HG03103 (cell line): ENCODE results near the gene DOK5.

Experiments used
- ATAC-seq: cut with Tn5 transposase; IDR thresholded peaks from one replicate; pipeline ENCODE4 v1.9.1; 2021; ENCODE audit warnings: low read depth; ENCODE audit not compliant: unreplicated experiment

DOK5 gene

DNA sequence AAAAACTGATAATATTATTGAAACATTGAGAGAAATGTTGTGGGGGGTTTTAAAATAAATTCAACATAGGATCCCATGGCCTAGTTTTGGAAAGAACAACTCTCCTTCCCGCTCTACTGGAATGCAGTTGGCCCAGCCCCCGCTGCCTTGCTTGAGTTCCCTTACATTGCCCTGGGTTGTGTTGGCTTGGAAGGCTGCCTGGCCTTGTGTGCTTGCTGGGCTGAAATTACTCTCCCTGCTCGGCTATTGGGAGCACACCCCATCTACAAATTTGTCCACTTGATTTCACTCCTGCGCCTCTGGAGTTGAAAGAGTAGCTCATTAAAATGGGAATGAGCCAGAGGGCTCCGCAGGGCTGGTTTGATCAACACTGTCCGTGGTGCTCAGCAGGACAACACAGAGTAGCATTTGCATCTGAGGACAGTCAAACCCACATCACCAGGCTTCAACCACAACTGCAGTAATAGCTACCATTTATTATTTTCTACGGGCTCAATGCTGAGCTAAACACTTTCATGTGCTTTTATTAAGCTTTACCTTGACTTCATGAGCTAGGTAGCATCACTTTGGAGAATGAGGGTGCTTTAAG is 35.2 kb downstream of the DOK5 start:
- ATAC-seq = no peak

DNA sequence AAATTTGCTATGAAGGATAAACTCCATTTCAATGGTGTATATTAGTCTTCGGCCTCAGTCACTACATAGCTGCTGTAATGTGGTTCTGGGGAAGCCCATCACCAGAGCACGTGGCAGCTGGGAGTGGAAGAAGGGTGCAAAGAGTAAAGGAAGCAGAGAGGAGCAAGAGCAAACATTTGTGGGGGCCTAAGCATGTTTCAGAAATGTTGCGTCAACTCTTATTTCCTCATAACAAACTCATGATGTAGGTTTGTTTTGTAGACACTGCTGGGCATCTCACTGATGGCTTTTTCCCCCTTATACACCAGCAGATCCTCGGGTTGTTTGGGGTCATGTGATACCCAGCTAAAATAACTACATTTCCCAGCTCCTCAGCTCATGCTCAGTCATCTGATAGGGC is 37.3 kb downstream of the DOK5 start:
- ATAC-seq = no peak

DNA sequence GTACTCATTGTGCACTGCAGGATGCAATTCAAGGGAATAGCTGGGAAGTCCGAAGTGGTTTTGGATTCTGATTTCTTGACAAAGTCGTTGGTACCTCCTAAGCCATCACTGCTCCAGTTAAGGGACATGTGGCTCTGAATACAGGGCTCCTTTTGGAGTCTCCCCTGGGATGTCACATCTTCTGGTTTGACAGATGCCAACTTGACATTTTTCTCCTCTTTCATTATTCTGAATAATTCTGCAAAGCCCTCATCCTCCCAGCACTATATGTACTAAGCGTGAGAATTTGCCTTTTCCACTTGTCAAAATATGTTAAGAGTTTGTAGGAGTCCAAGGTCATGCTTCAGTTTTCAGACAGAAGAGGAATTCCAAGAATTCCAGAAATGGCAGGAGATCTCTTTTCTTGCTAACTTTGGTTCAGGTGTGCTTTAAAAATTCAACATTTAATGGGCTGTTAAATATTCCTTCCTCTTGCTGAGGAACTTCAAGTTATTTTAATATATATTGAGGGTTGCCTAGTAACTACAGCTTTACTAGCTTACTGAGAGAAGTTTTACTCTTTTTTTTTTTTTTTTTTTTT is 38.7 kb downstream of the DOK5 start:
- no peak for ATAC-seq

DNA sequence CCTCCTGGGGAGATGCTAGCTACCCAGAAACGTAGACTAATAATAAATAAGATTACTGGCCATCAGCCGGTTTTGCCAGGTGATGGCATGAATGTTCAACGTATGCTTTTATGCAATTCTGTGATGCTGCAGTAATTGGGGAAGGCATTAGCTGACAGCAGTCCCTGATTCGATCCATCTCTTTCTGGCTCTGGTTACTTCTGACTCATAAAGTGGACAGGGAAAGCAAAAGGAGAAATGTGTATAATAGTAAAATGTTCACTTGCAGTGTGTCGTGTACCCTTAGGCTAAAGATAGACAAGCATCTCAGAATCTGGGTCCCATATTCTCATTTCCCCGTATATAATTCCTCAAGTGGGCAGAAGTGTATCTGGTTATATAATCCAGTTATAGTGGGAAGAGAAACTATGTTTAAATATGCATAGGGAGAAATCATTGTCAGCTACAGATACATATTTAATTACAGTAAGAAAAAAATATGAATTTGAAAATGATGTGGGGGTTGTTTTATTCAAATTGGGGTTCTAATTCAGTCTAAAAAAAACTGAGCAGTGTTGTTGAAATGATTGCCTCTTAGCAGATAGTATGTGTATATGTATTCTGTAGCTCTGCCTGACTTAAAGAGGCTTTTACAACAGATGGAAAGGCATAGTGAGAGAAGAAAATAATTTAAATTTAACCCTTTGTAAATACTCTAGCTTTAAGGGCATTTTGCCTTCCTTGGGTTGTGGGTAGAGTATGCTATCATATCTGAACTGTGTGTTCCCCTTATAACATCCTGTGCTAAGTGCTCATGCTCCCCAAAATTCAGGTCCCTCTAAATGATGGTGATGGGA is 40.6 kb downstream of the DOK5 start:
- no peak for ATAC-seq

DNA sequence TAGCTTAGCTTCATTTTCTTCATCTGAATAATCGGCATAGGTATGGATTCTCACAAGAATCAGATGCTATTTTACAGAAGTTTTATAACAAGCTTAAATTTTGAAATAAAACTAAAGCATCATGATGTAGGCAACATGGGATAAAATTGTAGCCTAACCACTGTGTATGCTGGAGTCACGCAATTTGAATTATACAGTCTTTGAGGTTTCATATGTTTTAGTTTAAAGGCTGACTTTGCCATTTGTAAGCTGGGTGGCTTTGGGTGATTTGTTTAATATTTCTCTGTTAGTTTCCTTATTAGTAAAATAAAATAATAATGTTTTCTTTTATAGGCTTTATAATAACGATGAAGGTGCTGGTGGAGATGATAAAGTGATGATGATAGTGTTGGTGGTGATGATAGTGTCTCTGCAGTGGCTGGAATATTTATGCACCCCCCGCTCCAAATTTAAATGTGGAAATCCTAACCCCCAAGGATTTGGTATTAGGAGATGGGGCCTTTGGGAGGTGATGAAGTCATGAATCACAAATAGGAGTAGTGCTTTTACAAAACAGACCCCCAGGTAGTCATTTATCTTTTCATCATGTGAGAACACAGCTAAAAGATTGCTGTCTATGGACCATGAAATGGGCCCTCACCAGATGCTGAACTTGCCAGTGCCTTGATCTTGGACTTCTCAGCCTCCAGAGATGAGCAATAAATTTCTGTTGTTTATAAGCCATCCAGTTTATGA is 42.0 kb downstream of the DOK5 start:
- no peak for ATAC-seq

DNA sequence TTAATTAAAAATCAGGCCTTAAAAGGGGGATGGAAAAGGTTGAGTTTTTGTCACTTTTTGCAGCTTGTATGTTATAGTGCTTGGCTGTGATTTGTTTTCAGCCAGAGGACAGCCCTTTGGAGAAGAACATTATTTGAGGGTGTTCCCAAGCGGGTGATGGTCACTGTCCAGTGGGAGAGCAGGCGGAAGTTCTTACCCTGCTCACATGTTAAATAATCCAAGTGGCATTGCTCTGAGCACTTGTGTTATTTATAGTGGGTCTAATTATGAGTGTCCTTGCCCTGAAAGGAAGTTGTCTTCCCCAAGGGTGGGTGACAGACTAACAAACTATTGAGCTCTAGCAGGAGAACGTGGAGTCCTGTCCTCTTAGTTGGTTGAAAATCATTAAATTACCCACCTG is 49.5 kb downstream of the DOK5 start:
- no peak for ATAC-seq

DNA sequence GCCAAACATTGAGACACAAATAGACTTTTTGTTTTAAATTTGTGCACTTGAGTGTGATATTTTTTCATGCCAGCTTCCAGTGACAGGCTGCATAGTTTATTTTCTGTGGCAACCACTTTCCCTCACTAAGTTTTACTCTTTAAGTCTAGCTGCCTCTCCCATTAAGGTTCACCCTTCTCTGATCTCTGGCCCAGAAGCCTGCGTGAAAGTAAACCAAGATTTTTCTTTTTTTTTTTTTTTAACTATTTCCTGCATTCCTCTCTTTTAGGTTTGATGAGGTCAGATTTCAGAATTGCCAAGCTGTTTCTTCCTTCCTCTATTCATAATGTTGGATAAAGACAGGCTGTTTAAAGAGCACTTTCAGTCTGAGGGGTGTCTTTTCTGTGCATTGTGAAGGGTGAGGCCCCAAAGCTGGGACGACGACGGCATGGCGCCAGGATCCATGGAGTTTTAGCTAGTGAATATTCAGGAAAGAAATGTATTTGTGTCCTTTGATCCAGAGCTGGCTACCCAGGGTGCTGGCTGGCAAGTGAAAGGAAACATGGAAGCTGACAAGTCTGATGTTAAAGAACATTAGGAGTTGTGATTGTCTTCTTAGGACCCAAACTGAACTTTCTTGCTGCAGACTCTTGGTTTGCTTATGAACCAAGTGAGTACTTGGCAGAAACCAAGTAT is 50.7 kb downstream of the DOK5 start:
- no peak for ATAC-seq

DNA sequence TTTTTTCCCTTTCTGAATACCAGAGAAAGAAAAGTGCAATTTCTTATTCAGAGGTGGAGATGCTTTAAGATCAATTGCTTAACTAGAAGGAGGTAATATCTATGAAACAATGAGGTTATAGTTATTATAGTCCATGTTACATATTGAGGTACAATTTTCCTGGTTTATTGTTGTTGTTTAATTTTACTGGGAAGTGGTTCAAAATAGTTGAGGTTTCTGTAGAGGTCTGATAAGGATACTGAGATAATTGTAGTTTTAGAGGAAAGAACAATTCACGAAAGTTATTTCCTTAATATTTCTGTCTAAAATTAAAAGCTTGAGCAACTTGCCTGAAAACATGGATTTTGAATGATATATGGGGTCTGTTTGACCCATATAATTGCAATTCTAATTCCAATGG is 51.4 kb downstream of the DOK5 start:
- no peak for ATAC-seq

DNA sequence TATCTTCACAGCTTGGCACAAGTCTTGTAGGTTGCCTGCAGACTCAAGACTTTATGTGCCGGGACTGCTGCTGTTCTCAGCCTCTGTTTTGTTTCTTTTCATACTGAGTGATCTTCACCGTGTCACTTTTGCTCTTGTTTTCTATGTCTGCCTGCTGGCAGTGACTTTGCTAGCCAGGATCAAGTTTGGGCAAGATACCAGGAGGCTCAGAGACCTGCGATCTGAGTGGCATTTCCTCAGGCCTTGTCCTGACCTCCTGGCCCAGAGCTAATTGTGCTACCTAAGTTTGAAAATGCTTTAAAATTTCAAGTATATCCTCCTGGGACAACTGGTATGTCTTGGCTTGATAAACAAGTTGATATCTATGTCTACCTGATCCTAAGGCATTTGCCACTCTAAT is 57.2 kb downstream of the DOK5 start:
- no peak for ATAC-seq

DNA sequence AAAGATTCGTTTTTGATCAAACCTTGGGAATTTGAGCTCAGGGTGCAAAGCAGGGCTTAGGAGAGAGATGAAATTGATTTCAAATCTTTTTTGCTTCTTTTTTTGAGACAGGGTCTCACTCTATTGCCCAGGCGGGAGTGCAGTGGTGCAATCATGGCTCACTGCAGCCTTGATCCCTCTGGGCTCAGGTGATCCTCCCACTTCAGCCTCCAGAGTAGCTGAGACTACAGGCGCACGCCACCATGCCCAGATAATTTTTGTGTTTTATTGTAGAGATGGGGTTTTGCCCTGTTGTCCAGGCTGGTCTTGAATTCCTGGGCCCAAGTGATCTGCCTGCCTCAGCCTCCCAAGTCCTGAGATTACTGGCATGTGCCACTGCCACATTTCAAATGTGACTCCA is 58.7 kb downstream of the DOK5 start:
- ATAC-seq = no peak

DNA sequence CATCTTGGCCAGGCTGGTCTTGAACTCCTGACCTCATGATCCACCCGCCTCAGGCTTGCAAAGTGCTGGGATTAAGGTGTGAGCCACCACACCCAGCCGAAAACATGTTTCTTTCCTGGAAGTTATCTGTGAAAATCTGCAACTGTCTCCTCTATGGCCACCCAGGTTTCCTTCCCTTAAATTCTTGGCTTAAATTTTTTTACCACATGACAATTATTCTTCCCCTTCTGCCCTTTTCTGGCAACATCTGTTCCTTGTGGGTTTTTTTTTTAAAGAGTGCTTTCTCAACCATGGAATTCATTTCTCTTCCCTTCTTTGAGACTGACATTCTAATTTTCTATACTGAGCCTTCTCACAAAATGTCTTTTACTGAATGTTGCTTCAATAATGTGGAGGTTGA is 59.6 kb downstream of the DOK5 start:
- ATAC-seq = no peak

DNA sequence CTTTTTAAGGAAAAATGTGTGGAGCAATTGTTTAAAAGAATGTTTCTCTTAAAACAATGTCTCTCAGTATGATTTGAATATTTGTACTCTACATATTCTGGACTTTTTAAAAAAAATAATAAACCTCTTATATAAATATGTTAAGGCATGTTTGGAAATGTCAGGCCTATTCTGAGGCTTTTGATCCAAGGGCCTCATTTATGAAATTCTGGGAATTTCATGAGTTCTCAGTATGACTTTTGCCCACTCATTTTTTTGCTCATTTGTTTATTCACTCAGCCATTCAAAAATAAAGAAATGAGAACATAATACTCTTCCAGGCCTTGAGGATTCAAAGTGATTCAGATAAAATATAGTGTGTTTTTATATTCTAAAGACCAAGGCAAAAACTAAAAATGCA is 60.4 kb downstream of the DOK5 start:
- ATAC-seq = no peak

DNA sequence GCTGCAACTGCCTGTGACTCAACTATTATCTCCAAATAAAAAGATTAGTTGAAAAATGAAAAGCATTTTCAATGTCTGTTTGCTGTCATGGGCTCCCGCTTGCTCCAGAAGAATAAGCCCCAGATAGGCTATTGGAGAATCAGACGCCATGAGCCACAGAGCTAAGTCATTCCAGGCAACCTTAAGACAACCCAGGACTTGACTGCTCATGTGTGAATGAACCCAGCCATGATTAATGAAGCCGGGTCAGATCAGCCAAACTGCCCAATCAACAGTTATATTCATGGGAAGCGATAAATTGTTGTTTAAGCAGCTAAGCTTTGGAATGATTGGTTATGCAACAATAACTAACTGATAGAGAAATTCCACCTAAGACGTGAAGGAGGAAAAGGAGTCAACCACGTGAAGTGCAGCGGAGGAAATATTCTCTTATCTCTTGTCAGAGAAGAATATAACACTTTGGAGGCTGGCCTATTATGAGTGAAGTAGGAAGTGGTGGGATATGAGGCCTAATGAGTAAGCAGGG is 64.2 kb downstream of the DOK5 start:
- no peak for ATAC-seq

DNA sequence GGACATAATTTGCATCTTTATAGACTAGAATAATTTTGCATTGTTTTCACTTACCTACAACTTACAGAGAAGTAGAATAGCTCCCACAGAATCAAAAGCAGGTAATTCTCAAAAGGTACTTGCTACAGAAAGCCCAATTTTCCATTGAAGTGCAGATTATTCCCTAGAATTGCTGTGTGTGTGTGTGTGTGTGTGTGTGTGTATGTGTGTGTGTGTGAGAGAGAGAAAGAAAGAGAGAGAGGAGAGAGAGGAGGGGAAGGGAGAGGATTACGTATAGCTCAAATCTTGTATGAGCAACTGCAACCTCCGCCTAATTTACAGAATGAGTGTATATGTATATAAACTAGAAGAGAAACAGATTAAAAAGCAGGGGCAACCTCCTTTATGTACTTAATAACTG is 68.0 kb downstream of the DOK5 start:
- no peak for ATAC-seq

DNA sequence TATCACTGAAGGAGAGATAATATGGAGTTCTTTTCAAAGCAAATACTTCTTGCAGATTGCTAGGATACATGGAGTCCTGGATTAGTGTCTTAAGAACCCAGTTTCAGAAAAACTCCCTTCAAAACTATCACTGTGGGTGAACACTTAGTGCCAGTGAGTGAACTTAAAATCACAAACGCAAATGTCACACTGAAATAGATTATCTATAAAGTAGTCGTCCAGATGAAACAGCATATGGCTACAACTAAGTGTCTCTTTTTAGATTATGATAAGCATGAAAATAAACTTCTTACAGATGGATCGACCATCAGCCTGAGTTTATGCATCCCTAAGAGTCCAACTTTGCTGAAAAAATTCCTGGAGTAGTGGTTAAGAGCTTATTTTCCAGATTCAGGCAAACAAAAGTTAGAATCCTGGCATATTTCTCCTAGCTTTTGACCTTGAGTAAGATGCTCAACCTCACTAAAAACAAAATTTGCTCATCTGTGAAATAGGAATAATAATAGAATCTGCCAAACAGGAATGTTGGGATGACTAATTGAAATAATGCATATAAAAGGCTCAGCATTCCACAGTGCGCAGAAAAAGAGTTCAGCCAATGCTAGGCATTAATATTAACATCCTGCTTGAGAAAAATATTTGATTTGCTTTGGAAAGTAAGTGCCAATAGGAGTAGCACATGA is 70.4 kb downstream of the DOK5 start:
- ATAC-seq = no peak

DNA sequence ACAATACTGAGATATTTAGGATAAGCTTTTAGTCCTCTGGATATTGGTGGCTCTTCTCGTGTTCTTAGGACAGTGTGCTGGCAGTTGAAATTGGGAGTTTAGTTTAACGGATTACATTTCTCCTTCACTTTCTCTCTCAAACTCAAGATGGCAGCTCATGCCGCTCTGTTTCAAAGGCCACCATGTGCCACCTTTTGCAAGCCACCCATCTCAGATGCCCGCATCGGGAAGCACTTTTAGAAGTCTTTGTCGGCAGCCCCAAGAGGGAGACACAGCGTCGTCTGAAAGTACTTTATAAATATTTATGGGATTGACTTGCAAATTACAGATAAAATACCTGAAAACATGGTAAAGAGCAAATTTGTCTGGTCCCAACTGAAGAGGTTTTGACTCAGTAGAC is 73.5 kb downstream of the DOK5 start:
- no peak for ATAC-seq

DNA sequence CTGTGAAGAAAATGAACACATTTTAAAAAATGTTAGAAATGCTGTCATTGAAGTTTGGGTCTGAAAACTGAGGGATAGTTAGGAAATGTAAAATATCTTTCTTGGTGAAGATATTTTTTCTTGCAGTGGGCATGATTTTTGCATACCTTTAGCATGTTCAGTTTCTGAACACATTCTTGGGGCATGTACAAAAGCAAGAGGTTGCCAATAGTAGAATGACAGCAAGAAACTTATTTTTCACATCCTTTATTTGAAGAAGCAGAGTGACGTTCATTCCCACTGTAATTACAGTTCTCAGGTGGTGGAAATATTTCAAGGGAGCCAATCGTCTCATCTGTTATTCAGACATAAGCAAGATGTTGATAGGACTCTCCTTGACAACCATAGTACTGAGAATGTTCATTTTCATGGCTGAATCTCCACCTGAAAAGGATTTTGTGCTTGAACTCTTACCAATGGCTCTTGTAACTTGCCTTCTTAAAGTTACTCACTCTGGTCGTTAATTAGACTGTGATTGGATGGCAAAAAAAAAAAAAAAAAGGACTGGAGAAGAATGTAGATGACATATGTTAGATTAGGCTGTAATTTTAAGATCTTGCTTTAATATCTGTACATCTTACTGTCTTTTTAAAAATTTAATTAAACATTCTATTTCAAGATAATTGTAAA is 74.4 kb downstream of the DOK5 start:
- no peak for ATAC-seq

DNA sequence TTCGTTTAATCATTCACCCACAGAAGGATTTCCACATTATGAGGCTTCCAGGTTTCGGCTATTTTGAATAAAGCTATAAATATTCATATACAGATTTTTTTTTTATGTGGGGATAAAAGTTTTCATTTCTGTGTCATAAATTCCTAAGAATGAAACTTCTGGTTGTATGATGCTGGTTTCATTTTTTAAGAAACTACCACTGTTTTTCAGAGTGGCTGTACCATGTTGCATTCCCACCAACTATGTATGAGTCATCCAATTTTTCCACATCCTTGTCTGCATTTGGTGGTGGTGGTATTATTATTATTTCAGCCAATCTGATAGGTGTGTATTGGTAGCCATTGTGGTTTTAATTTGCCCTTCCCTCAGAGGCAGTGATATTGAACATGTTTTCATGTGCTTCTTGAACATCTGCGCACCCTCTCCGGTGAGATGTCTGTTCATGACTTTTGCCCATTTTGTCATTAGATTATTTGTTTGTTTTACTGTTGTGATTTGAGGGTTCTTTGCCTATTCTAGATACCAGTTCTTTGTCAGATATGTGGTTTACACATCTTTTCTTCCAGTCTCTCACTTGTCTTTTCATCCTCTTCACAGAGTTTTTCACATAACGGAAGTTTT is 75.5 kb downstream of the DOK5 start:
- ATAC-seq = no peak

DNA sequence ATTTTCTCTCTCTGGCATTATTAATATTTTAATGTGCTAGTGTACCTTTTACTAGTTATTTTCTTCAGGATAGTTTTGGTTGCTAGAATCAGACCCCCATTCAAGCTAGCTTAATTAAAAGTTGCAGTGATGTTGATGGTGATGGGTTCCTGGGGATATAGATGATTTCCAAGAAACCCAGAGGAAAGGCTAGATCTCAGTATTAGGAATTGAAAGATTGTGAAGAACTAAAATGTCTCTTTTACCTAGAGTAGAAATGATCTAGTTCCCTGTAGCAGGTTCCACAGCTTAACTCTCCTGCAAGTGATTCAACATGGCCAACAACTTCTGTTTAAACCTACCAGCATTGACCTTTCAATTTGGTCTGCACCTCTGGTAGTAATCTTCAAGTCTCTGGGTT is 78.6 kb downstream of the DOK5 start:
- no peak for ATAC-seq
